ENCODE results near the gene HNRNPUL2.
"Not testable (repeated sequence)": the region's sequence is repeated elsewhere in the genome, so short reads cannot be mapped to it uniquely, and the experiment has no call there.

DNA sequence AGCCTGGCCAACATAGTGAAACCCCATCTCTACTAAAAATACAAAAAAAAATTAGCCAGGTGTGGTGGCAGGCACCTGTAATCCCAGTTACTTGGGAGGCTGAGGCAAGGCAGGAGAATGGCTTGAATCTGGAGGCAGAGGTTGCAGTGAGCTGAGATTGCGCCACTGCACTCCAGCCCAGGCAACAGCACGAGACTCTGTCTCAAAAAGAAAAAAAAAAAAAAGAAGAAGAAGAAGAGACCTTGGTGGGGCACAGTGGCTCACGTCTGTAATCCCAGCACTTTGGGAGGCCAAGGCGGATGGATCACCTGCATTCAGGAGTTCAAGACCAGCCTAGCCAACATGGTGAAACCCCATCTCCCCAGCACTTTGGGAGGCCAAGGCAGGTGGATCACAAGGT lies 23.3 kb downstream of the HNRNPUL2 start:
- TF ChIP-seq POLR2A, EP300 (IDR thresholded peaks at IDR 0.05): not testable (repeated sequence)
- TF ChIP-seq, protein P1, sequence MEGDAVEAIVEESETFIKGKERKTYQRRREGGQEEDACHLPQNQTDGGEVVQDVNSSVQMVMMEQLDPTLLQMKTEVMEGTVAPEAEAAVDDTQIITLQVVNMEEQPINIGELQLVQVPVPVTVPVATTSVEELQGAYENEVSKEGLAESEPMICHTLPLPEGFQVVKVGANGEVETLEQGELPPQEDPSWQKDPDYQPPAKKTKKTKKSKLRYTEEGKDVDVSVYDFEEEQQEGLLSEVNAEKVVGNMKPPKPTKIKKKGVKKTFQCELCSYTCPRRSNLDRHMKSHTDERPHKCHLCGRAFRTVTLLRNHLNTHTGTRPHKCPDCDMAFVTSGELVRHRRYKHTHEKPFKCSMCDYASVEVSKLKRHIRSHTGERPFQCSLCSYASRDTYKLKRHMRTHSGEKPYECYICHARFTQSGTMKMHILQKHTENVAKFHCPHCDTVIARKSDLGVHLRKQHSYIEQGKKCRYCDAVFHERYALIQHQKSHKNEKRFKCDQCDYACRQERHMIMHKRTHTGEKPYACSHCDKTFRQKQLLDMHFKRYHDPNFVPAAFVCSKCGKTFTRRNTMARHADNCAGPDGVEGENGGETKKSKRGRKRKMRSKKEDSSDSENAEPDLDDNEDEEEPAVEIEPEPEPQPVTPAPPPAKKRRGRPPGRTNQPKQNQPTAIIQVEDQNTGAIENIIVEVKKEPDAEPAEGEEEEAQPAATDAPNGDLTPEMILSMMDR (IDR thresholded peaks at IDR 0.05): not testable (repeated sequence)

All from ovary (tissue), 3 donors.